Activated CD4-positive, alpha-beta T cell treated with anti-CD3 and anti-CD28 coated beads for 48 hours (primary cell): Measurements from ENCODE around the gene HACD3.
"Not testable (repeated sequence)": the region's sequence is repeated elsewhere in the genome, so short reads cannot be mapped to it uniquely, and the experiment has no call there.

Experiments
- DNase-seq: peaks from one replicate; pipeline ENCODE4 v3.0.0-alpha.2; 2020

HACD3 gene

GRCh38 chr15:65530318-65531111 is at the start of gene HACD3:
Gene HACD3 (plus strand): TSS chr15:65530463. CDS start chr15:65530632, 169 bp downstream.
- peak; percentile 93 for DNase-seq

GRCh38 chr15:65484876-65485275 is 45.4 kb upstream of the HACD3 start:
- DNase-seq, result no peak

- no peak for DNase-seq
Measured at GRCh38 chr15:65494076-65494475, 36.2 kb upstream of the HACD3 start.

- no peak for DNase-seq
Measured at GRCh38 chr15:65509321-65509720, 20.9 kb upstream of the HACD3 start.

- DNase-seq, result no peak
Measured at GRCh38 chr15:65512189-65512588, 18.1 kb upstream of the HACD3 start.

GRCh38 chr15:65512807-65513416 is 17.4 kb upstream of the HACD3 start:
- DNase-seq, result no peak

GRCh38 chr15:65516997-65517865 is 13.0 kb upstream of the HACD3 start, which contains the start of gene DPP8:
Gene DPP8 (minus strand): TSS chr15:65517689. CDS start chr15:65512553, 5,136 bp downstream.
- peak; percentile 97 for DNase-seq

- DNase-seq, result no peak
Measured at GRCh38 chr15:65517866-65518207, 12.4 kb upstream of the HACD3 start.

GRCh38 chr15:65518633-65519285 is 11.5 kb upstream of the HACD3 start:
- DNase-seq, result no peak

GRCh38 chr15:65521350-65521749 is 8.9 kb upstream of the HACD3 start:
- no peak for DNase-seq

GRCh38 chr15:65524226-65524625 is 6.0 kb upstream of the HACD3 start:
- no peak for DNase-seq

- DNase-seq, result no peak
Measured at GRCh38 chr15:65525622-65526021, 4.6 kb upstream of the HACD3 start.

- no peak for DNase-seq
Measured at GRCh38 chr15:65528461-65529060, 1.7 kb upstream of the HACD3 start.

GRCh38 chr15:65529762-65530317 is 423 bp upstream of the HACD3 start:
- DNase-seq, result no peak

- DNase-seq, result no peak
Measured at GRCh38 chr15:65532738-65533051, 2.4 kb downstream of the HACD3 start.

GRCh38 chr15:65533057-65533756 is 2.9 kb downstream of the HACD3 start:
- DNase-seq, result no peak

GRCh38 chr15:65535192-65535591 is 4.9 kb downstream of the HACD3 start:
- no peak for DNase-seq

- DNase-seq, result no peak
Measured at GRCh38 chr15:65540314-65540713, 10.1 kb downstream of the HACD3 start.

GRCh38 chr15:65541231-65541820 is 11.1 kb downstream of the HACD3 start:
- no peak for DNase-seq

GRCh38 chr15:65547841-65548240 is 17.6 kb downstream of the HACD3 start:
- DNase-seq, result no peak

- not testable (repeated sequence) for DNase-seq
Measured at GRCh38 chr15:65549288-65549687, 19.0 kb downstream of the HACD3 start.
